SK-N-MC (cell line): Measurements from ENCODE around the gene MCM6.

ENCODE experiments used
- EZH2 ChIP-seq: fragments of 200-600 bp; sonication (generic); IDR thresholded peaks from one replicate; pipeline ENCODE4 v1.6.1; 2017; ENCODE audit warnings: antibody characterized with exemption
- POLR2AphosphoS5 ChIP-seq: IDR thresholded peaks from 2 replicates; pipeline ENCODE4 v1.6.1; 2012; ENCODE audit warnings: mild to moderate bottlenecking, low read depth, low read length, borderline replicate concordance

- TF ChIP-seq POLR2AphosphoS5 (no peak), EZH2 (no peak)
Measured at GRCh38 chr2:135821190-135821589, 55.1 kb downstream of the MCM6 start.
